Muscle layer of duodenum (tissue), 2 donors: ENCODE measurements around the gene GALNT13.

Experiments used
- H3K27ac ChIP-seq: one replicate; pipeline ENCODE4 v1.7.0; 2013; ENCODE audit warnings: mild to moderate bottlenecking, low read length
- H3K27me3 ChIP-seq: one replicate; pipeline ENCODE4 v1.7.0; 2013; ENCODE audit warnings: low read depth, mild to moderate bottlenecking, control low read depth, low read length
- H3K36me3 ChIP-seq, 2 donors: one replicate each; pipeline ENCODE4 v1.7.0; 2013; ENCODE audit warnings: low read length in 2 of 2, control low read depth in 1 of 2, mild to moderate bottlenecking in 1 of 2; ENCODE audit not compliant: insufficient read depth in 2 of 2, control insufficient read depth in 1 of 2
- H3K4me1 ChIP-seq, 2 donors: one replicate each; pipeline ENCODE4 v1.7.0; 2013; ENCODE audit warnings: low read length in 2 of 2, mild to moderate bottlenecking in 2 of 2, control low read depth in 1 of 2, moderate library complexity in 1 of 2; ENCODE audit not compliant: insufficient read depth in 2 of 2, control insufficient read depth in 1 of 2
- H3K4me3 ChIP-seq, 2 donors: one replicate each; pipeline ENCODE4 v1.7.0; 2013; ENCODE audit warnings: low read length in 2 of 2, low read depth in 1 of 2, mild to moderate bottlenecking in 1 of 2
- H3K9me3 ChIP-seq, 2 donors: one replicate each; pipeline ENCODE4 v1.7.0; 2013; ENCODE audit warnings: low read length in 2 of 2, control low read depth in 1 of 2, mild to moderate bottlenecking in 1 of 2; ENCODE audit not compliant: control insufficient read depth in 1 of 2
- donor health status: healthy.

GALNT13 gene

GRCh38 chr2:154427453-154427852, 555.7 kb downstream of the GALNT13 start:
- Histone ChIP-seq H3K27ac (no peak overlapping the region), H3K9me3 (no peaks in the 10 kb centered on the region), H3K27me3 (no peaks in the 10 kb centered on the region), H3K4me3 (no peak overlapping the region), H3K36me3 (no peaks in the 10 kb centered on the region), H3K4me1 (no peaks in the 10 kb centered on the region)

- H3K27me3 ChIP-seq = no peaks in the 10 kb centered on the region
- H3K4me1 ChIP-seq = no peaks in the 10 kb centered on the region
- no peak overlapping the region for H3K4me3 ChIP-seq
- H3K36me3 ChIP-seq = no peaks in the 10 kb centered on the region
- no peaks in the 10 kb centered on the region for H3K9me3 ChIP-seq
- no peak overlapping the region for H3K27ac ChIP-seq
Measured at GRCh38 chr2:154428022-154428421, 556.3 kb downstream of the GALNT13 start.

- H3K4me3 ChIP-seq = no peak overlapping the region
- H3K36me3 ChIP-seq = no peaks in the 10 kb centered on the region
- H3K27me3 ChIP-seq = no peaks in the 10 kb centered on the region
- no peaks in the 10 kb centered on the region for H3K9me3 ChIP-seq
- no peaks in the 10 kb centered on the region for H3K4me1 ChIP-seq
- no peak overlapping the region for H3K27ac ChIP-seq
Measured at GRCh38 chr2:154433010-154433409, 561.3 kb downstream of the GALNT13 start.

- Histone ChIP-seq H3K36me3 (no peaks in the 10 kb centered on the region), H3K4me1 (no peaks in the 10 kb centered on the region)
Measured at GRCh38 chr2:154437104-154437503, 565.4 kb downstream of the GALNT13 start.

GRCh38 chr2:154439156-154439555, 567.4 kb downstream of the GALNT13 start:
- Histone ChIP-seq H3K27me3 (no peaks in the 10 kb centered on the region), H3K36me3 (no peaks in the 10 kb centered on the region), H3K4me3 (no peak overlapping the region), H3K4me1 (no peaks in the 10 kb centered on the region), H3K9me3 (no peaks in the 10 kb centered on the region), H3K27ac (no peak overlapping the region)

More at GRCh38 chr2:154437104-154437503, 565.4 kb downstream of the GALNT13 start:
- Histone ChIP-seq H3K27me3 (no peaks in the 10 kb centered on the region), H3K9me3 (no peaks in the 10 kb centered on the region), H3K4me3 (no peak overlapping the region), H3K27ac (no peak overlapping the region)

GRCh38 chr2:154443919-154444318, 572.2 kb downstream of the GALNT13 start:
- Histone ChIP-seq H3K27me3 (no peaks in the 10 kb centered on the region), H3K27ac (no peak overlapping the region), H3K4me3 (no peak overlapping the region), H3K36me3 (no peaks in the 10 kb centered on the region), H3K4me1 (no peaks in the 10 kb centered on the region), H3K9me3 (no peaks in the 10 kb centered on the region)

GRCh38 chr2:154446324-154446723, 574.6 kb downstream of the GALNT13 start:
- no peak overlapping the region for H3K27ac ChIP-seq
- H3K27me3 ChIP-seq = no peaks in the 10 kb centered on the region
- no peaks in the 10 kb centered on the region for H3K36me3 ChIP-seq
- no peaks in the 10 kb centered on the region for H3K4me1 ChIP-seq
- no peak overlapping the region for H3K4me3 ChIP-seq
- no peaks in the 10 kb centered on the region for H3K9me3 ChIP-seq

GRCh38 chr2:154447727-154448418, 576.2 kb downstream of the GALNT13 start:
- no peak overlapping the region for H3K4me3 ChIP-seq
- no peaks in the 10 kb centered on the region for H3K36me3 ChIP-seq
- no peaks in the 10 kb centered on the region for H3K9me3 ChIP-seq
- no peak overlapping the region for H3K27ac ChIP-seq
- H3K4me1 ChIP-seq = no peaks in the 10 kb centered on the region
- no peaks in the 10 kb centered on the region for H3K27me3 ChIP-seq

GRCh38 chr2:154449951-154450658, 578.4 kb downstream of the GALNT13 start:
- no peaks in the 10 kb centered on the region for H3K36me3 ChIP-seq
- no peak overlapping the region for H3K4me3 ChIP-seq
- H3K27me3 ChIP-seq = no peaks in the 10 kb centered on the region
- no peaks in the 10 kb centered on the region for H3K9me3 ChIP-seq
- H3K27ac ChIP-seq = no peak overlapping the region
- H3K4me1 ChIP-seq = no peaks in the 10 kb centered on the region

GRCh38 chr2:154452471-154452870, 580.7 kb downstream of the GALNT13 start:
- Histone ChIP-seq H3K4me3 (no peak overlapping the region), H3K9me3 (no peaks in the 10 kb centered on the region), H3K36me3 (no peaks in the 10 kb centered on the region), H3K4me1 (peaks cover 0 to 4% of the 10 kb centered on the region in 2 donors), H3K27me3 (no peaks in the 10 kb centered on the region), H3K27ac (no peak overlapping the region)

- H3K9me3 ChIP-seq = no peaks in the 10 kb centered on the region
- H3K36me3 ChIP-seq = no peaks in the 10 kb centered on the region
- H3K27ac ChIP-seq = no peak overlapping the region
- H3K4me3 ChIP-seq = no peak overlapping the region
- H3K4me1 ChIP-seq = peaks cover 0 to 4% of the 10 kb centered on the region in 2 donors
- H3K27me3 ChIP-seq = no peaks in the 10 kb centered on the region
Measured at GRCh38 chr2:154452906-154453493, 581.3 kb downstream of the GALNT13 start.
